GM19455 (cell line): Measurements from ENCODE around the gene NPFFR1.

Source experiments
- ATAC-seq: cut with Tn5 transposase; IDR thresholded peaks from one replicate; pipeline ENCODE4 v1.9.1; 2021; ENCODE audit not compliant: unreplicated experiment

The NPFFR1 gene

DNA sequence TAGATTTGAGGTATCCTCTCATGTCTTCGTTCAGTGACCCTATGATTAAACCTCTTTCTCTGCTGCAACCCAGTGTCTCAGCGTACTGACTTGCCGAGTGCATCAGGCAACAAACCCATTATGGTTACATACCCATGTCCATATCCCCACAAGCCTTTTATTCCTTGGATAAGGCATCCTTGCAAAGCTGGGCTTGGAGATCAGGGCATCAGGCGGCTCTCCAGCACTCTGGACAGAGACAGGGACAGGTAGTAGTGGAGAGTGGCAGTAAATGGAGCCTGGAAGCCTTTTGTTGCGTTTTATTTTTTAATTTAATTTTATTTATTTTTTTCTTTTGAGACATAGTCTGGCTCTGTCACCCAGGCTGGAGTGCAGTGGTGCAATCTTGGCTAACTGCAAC lies 32.0 kb upstream of the NPFFR1 start:
- ATAC-seq, result no peak

- no peak for ATAC-seq
Observed at GRCh38 chr10:70315276-70315675, 31.5 kb upstream of the NPFFR1 start.

DNA sequence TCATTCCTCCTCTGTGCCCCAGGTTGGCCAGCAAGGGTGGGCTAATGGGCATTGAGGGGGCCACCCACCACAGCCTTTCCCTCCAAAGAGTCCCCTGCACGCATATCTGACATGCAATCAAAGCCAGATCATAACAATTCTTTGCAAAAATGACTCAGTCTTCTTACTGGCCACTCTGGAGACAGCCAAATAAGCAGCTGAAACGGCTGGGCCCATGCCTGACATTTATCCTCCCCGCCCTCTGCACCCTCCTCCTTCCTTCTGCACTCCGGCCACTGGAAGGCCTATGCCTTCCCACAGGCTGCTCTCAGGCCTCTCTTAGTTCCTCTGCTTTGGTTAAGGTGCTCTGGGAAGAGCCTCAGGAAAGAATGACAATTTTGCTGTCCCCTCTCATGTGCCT lies 29.2 kb upstream of the NPFFR1 start:
- ATAC-seq, result no peak

- no peak for ATAC-seq
Observed at GRCh38 chr10:70312249-70312648, 28.4 kb upstream of the NPFFR1 start.

- no peak for ATAC-seq
Observed at GRCh38 chr10:70311698-70312097, 27.9 kb upstream of the NPFFR1 start.

GRCh38 chr10:70309661-70310060 lies 25.9 kb upstream of the NPFFR1 start:
- ATAC-seq, result no peak

GRCh38 chr10:70308121-70309060 lies 24.6 kb upstream of the NPFFR1 start:
- no peak for ATAC-seq

DNA sequence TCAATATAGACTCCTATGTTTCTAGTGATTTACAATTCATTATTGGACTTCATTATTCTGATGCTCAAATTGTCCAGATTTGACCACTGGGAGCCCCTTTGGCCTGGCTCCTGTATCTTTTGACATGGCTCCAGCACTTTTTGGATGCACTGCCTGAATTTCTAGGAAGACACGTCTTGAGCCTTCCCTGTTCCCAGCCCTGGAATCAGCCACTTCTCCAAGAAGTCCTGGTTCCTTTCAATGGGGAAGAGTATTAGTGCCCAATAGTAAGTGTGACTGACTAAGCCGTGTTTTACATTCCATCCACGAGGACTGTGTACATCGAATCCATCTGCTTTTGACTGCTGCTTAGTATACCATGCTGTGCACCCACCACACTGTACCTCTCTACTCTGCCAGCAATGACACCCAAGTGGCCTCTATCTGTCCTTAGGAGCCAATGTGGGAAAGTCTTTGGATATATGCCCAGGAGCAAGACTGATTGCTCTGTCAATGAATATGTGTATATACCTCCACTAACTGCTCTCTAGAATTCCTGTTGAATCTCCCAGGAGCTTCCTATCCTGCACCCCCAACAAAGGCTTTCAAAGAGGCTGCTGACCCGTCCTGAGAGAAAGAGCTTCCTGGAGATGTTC lies 23.2 kb upstream of the NPFFR1 start:
- no peak for ATAC-seq

GRCh38 chr10:70306181-70306705 lies 22.4 kb upstream of the NPFFR1 start:
- no peak for ATAC-seq

- no peak for ATAC-seq
Observed at GRCh38 chr10:70303730-70304129, 19.9 kb upstream of the NPFFR1 start.

GRCh38 chr10:70302292-70302691 lies 18.5 kb upstream of the NPFFR1 start:
- ATAC-seq, result no peak

DNA sequence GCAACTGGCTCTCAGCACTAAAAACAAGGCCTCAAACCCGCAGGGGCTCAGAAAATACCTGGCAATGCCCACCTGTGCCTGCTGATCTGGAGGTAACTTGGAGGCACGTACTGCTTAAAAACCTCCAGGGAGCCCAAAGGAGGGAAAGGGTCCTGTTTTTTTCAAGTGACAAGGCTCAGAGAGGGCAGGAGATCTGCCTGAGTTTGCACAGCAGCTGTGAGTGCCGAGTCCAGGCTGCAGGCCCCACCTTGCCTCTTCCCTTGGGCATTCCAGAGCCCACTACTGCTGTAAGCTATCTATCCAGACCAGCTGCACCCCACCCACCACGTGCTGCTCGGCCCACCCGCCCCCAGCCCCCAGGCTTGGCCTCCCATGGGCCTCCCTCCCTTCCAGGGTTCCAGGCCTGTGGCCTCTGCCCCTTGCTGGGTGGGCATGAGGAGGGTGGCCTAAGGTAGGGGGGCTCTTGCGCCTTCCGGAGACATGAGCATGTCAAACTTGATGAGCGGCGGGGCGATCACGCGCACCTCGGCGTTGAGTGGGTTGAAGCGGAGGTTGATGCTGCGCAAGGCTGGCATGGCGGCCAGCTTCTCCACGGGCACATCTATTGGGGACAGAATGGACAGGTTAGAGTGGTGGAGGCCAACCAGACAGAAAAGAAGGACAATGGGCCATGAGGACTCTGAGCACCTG lies 17.2 kb upstream of the NPFFR1 start:
- no peak for ATAC-seq

GRCh38 chr10:70300461-70300860 lies 16.7 kb upstream of the NPFFR1 start:
- no peak for ATAC-seq

DNA sequence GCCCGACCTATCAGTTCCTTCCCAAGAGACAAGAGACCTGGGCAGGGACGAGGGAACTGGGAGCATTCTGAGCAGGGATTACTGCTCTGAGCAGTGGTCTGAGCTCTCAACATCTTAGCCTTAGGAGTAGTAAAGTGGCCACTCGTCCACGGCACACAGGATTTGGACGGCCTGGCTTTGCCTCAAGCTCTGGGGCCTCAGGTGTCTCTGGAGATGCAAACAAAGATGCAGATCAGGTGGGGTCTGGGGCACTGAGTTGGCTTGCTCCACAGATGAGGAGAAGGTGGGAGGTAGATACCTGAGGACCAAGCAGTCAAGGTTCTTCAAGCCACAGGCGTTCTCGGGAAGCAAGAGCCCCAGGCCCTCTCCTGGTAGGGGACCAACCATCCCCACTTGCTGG lies 16.1 kb upstream of the NPFFR1 start:
- ATAC-seq, result no peak

DNA sequence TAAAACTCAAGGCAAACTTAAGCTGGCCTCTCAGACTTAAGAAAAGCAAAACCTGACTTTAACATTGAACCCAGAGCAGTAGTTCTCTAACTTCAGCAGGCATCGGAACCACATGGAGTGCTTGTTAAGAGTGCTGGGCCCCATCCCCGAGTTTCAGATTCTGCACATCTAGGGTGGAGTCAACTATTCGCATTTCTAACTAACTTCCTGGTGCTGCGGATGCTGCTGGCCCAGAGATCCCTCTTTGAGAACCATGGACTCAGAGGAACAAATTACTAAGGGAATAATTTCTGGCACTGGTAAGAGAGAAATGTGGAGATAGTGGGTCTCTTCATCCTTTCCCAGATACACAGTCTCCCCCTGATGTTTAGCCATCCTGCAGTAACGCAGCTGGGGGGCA lies 14.6 kb upstream of the NPFFR1 start:
- ATAC-seq, result no peak

DNA sequence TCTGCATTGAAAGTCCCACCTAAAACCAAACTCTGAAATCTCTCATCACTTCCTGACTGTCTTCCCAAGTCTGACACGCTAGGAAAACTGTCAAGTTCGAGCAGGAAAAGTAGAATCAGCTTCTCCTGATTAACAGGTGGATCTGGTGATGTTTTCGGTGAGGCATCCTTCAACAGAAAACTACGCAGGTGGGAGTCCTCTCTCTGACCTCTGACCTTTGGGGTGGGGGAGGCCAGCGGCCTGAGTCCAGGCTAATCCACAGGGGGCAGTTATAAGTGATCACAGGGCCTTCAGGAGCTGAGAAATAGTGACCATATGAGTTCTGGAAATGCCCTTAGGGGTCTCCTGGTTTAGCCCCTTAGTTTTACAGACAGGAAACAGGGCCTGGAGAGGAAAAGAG lies 13.4 kb upstream of the NPFFR1 start:
- ATAC-seq, result no peak

DNA sequence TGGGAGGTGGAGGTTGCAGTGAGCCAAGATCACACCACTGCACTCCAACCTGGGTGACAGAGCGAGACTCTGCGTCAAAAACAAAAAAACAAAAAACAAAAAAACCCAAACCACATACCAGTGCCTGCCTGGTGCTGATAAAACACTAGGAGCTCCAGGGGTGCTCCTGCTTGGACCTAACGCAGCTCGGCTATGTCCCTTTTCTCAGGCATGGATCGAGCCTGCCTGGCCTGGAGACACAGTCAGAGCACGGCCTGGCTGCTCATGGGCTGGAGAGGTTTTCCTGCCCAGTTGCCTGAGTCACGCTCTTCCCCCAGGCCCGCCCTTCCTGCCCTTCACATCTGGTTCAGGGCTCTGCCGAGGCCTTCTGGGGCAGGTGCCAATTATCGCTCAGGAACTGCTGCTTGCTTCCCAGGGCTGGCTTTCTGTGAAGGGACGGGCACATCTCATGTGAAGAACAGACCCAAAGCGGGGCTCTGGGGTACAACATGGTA lies 12.6 kb upstream of the NPFFR1 start:
- no peak for ATAC-seq

DNA sequence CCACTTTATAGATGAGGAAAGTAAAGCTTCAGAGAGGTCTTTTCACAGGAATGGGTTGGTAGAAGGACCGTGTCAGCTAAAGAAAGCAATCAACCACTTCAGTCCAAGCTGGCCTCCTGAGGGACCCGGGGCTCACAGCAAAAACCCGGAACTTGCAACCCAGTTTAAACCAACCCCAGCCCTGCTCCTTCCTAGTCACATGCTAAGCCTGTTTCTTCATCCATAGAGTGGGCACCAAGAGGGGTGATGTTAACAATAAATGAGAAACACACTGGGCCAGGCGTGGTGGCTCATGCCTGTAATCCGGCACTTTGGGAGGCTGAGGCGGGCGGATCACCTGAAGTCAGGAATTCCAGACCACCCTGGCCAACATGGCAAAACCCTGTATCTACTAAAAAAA lies 12.1 kb upstream of the NPFFR1 start:
- no peak for ATAC-seq

DNA sequence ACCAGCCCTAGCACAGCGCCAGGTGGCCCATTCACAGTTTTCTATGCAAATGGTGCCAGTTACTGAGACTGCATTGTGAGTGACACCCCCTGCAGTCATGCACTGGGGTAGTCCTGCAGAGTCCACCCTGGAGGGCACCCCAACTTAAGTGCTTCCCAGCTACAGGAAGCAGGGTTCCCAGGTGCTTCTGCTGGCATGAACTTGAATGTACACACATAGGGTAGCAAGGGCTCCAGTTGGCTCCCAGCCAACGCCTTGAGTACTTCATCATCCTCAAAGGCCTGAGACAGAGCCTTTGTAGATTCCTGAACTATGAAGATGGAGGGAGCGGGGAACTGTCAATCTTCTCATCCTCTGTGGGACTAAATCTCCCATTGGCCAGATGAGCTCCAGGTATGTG lies 11.5 kb upstream of the NPFFR1 start:
- no peak for ATAC-seq

GRCh38 chr10:70293169-70293843 lies 9.5 kb upstream of the NPFFR1 start:
- ATAC-seq, result no peak

GRCh38 chr10:70292004-70292403 lies 8.2 kb upstream of the NPFFR1 start:
- ATAC-seq, result no peak
